HPDE6-E6E7 (cell line): ENCODE data around the gene SPEF1.
"Not testable (repeated sequence)": the region's sequence is repeated elsewhere in the genome, so short reads cannot be mapped to it uniquely, and the experiment has no call there.

Experiments used
- DNase-seq: peaks from one replicate; pipeline ENCODE4 v3.0.0; 2011; ENCODE audit warnings: missing footprints; ENCODE audit errors: extremely low spot score

The SPEF1 gene

GRCh38 chr20:3808544-3808943 is 27.3 kb upstream of the SPEF1 start:
- no peak for DNase-seq

GRCh38 chr20:3804781-3805180 is 23.5 kb upstream of the SPEF1 start:
- no peak for DNase-seq

DNA sequence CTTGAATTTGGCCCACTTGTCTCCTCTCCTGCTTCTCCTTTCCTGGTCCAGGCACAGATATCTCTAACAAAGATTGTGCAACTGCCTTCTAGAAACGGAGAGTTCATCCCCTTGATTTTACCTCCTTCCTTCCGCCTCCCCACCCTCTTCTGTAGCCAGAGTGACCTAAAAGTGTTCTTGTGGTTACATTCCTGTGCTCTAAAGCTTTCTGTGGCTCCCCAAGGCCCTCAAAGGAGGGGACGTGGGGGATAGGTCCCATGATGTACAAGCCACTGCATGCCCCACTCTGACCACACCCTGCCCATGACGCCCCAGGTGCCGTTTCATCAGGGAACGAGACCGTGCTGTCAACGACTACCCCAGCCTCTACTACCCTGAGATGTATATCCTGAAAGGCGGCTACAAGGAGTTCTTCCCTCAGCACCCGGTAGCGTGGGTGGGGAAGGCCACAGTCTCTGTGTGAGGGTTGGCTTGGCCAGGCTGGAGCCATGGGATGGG is 23.1 kb upstream of the SPEF1 start:
- no peak for DNase-seq

GRCh38 chr20:3803854-3804253 is 22.6 kb upstream of the SPEF1 start:
- no peak for DNase-seq

DNA sequence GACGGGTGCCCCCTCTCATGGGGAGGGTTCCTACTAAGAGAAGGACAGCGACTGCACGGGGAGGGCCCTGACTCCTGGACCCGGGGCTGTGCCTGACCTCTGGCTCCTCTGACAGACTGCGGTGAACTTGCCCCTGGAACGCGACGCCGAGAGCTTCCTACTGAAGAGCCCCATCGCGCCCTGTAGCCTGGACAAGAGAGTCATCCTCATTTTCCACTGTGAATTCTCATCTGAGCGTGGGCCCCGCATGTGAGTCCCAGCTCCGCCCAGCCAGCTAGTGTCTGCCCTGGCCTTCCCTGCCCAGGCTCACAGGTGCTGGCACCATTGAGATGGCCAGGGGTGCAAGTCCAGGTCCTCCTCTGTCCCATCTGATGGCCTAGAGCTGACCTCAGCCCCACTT is 22.0 kb upstream of the SPEF1 start:
- no peak for DNase-seq

GRCh38 chr20:3802524-3803239 is 21.4 kb upstream of the SPEF1 start:
- DNase-seq: no peak

DNA sequence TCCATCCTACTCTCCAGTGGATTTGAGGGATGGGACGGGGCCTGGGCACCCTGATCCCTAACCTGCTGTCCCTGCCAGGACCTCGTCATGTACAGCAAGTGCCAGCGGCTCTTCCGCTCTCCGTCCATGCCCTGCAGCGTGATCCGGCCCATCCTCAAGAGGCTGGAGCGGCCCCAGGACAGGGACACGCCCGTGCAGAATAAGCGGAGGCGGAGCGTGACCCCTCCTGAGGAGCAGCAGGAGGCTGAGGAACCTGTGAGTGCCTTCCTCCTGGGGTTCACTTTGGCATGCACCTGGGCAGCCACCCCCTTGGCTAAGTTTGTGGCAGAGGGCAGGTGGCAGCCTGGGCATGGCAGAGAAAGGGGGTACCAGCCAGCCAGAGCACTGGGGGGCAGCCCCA is 20.6 kb upstream of the SPEF1 start:
- DNase-seq: no peak

GRCh38 chr20:3801299-3801698 is 20.1 kb upstream of the SPEF1 start:
- DNase-seq: no peak

GRCh38 chr20:3800878-3801260 is 19.6 kb upstream of the SPEF1 start:
- no peak for DNase-seq

- DNase-seq: no peak
Measured at GRCh38 chr20:3800256-3800877, 19.1 kb upstream of the SPEF1 start.

- no peak for DNase-seq
Measured at GRCh38 chr20:3798908-3799248, 17.6 kb upstream of the SPEF1 start.

DNA sequence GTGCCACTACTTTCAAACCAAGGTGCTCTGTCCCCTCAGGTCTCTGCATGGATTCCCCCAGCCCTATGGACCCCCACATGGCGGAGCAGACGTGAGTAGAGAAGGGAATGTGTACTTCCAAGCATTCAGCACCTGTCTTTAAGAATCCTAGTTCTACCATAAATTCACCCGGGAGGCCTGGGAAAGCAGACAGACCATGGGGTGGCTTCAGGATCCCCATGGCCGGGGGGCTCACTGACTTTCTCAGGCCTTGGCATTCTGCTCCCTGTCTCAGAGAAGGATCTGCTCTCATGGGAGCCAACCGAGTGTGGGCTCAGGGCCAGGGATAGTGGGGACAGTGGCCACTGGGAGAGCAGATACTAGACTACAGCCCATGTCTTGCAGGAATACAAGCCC is 17.1 kb upstream of the SPEF1 start:
- no peak for DNase-seq

- no peak for DNase-seq
Measured at GRCh38 chr20:3797592-3798372, 16.5 kb upstream of the SPEF1 start.

DNA sequence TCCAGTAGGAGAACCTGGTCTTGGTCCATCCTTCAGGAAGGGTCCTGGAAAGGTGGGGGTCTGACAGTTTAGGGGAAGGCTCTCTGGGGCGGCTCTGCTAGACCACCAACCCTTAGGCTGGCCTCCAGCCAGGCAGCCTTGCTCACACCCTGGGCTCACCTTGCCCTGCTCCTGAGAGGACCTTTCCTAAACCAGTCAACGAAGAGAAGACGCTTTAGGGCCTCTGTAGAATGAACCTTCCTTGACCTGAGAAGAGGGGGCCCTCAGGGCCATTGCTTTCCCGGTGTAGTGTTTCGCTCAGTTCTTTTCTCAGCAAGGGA is 15.9 kb upstream of the SPEF1 start:
- no peak for DNase-seq

DNA sequence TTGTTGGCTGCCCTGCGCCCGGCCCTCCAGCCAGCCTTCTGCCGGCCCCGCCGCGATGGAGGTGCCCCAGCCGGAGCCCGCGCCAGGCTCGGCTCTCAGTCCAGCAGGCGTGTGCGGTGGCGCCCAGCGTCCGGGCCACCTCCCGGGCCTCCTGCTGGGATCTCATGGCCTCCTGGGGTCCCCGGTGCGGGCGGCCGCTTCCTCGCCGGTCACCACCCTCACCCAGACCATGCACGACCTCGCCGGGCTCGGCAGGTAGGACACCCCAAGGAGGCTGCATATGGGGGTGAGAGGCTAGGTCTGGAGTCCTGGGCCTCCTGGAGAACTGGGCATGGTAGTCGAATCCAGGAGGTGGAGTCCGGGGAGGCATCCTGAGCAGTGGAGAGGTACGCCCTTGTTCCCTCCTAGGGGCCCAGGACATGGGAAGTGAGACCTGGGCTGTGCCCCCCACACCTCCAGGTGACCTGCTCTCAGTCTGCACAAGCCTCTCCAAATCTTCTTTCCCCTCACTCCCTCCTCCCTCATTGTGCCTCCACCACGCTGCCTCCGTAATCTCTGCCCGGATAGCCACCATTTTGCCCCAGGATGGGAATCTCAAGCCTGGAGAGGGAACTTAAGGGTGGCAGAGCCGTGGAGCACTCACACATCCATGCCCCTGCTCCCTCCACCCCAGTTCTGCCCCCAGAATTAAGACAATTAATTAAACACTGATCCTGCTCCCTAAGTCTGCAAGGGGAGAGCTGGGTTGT is 15.4 kb upstream of the SPEF1 start:
- no peak for DNase-seq

DNA sequence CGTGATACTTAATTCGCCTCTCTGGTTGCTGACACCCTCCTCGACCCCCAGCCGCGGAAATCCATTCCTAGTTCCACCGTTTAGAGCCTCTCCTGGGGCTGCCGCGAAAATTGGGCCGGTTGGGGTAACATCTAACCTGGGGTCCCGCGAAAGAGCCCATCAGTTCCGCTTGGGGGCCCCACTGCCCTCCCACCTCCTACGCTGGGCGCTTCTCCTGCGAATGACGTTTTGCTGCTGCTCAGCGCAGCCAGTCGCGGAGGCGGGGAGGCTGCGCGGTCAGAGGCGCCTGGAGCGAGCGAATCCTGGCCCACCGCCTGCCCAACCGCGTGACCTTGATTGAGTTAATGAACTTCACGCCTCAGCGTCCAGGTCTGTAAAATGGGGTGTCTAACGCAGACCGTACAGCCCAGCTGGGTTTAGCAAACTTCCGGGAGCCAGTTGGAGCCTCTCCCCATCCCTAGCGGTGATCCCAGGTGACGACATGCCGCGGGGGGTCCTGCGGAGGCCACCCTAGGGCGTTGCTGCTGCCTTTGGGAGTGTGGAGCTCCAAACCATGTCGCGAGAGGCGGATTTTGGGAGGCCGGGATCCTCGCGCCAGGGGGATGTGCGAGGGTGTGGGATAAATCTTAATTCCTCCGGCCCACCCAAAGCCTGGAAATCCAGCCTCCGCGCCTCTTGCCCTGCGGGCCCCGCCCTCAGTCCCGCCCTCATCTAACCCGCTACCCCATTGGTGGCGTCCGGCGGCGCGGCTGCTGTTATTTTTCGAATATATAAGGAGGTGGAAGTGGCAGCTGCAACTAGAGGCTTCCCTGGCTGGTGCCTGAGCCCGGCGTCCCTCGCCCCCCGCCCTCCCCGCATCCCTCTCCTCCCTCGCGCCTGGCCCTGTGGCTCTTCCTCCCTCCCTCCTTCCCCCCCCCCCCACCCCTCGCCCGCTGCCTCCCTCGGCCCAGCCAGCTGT is 14.5 kb upstream of the SPEF1 start, which contains the start of gene CDC25B:
CDC25B (plus strand) TSS at position 800 of the 958 bp plus-strand sequence. CDS start 222 bp downstream, outside the sequence.
- peak; percentile 96 for DNase-seq

GRCh38 chr20:3794701-3795420 is 13.6 kb upstream of the SPEF1 start:
- DNase-seq: no peak

DNA sequence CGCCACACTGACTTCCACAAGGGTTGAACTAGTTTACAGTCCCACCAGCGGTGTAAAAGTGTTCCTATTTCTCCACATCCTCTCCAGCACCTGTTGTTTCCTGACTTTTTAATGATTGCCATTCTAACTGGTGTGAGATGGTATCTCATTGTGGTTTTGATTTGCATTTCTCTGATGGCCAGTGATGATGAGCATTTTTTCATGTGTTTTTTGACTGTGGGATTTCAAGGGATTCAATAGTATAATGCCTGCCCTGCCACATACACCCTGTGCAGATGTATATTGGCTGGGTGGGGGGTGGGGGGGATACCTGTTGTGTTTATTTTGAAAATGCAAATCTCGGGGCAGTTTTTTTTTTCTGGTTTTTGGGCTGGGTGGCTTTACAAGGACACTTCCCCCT is 12.9 kb upstream of the SPEF1 start:
- DNase-seq: not testable (repeated sequence)

- not testable (repeated sequence) for DNase-seq
Measured at GRCh38 chr20:3789201-3789600, 8.0 kb upstream of the SPEF1 start.

GRCh38 chr20:3788685-3789155 is 7.5 kb upstream of the SPEF1 start:
- DNase-seq: no peak
